Esophagus squamous epithelium (tissue), 4 donors: ENCODE data around the gene MORC1.

Source experiments
- CTCF ChIP-seq, 6 experiments: fragments of 450-650 bp in 4 of 6; fragments of 200-600 bp in 2 of 6; sonication (generic) in 2 of 6; IDR thresholded peaks; one replicate each; pipeline ENCODE4 v1.5.1; 2016 to 2019; ENCODE audit warnings: antibody characterized with exemption in 6 of 6, mild to moderate bottlenecking in 4 of 6, moderate library complexity in 4 of 6
- POLR2A ChIP-seq, 4 donors: fragments of 450-650 bp; IDR thresholded peaks; one replicate each; pipeline ENCODE4 v1.6.1; 2017; ENCODE audit warnings: antibody characterized with exemption in 4 of 4, mild to moderate bottlenecking in 4 of 4, moderate library complexity in 3 of 4

GRCh38 chr3:108953700-108954099 is 164.2 kb downstream of the MORC1 start, which contains the start of gene GUCA1C:
- no peak for TF ChIP-seq POLR2A (IDR thresholded peaks at IDR 0.05)
- no peak for TF ChIP-seq CTCF (IDR thresholded peaks at IDR 0.05)
